HepG2 (cell line): ENCODE results near the gene NISCH. TPM values are rescaled to one million over a fixed set of nuclear protein-coding genes. Genes with fewer than 3 reads are reported as not detected.

Experiments
- ATAC-seq: fragments of 200-7000 bp; cut with Tn5 transposase; 3 replicates; pipeline ENCODE4 v1.9.1; 2020; ENCODE audit warnings: mild to moderate bottlenecking, moderate library complexity
- BruUV-seq: library from RNA; stranded (reverse); fragments of 400-500 nt; replicated peaks from 2 replicates; lab custom pipeline; 2021; lab: Mats Ljungman, UMichigan
- CTCF ChIA-PET: fragments of 300-600 bp; formaldehyde crosslinking; extraction: SDS; loops from one replicate; lab custom pipeline; 2021; ENCODE audit warnings: low total read pairs, inconsistent platforms, low intra/inter-chr PET ratio; lab: Yijun Ruan, JAX
- POLR2A ChIA-PET: fragments of 350-600 bp; sonication (Branson Sonifier 250); formaldehyde crosslinking; loops from one replicate; lab custom pipeline; 2020; ENCODE audit warnings: antibody characterized with exemption, inconsistent platforms; lab: Yijun Ruan, JAX
- DNase-seq: peaks from one replicate; pipeline ENCODE4 v3.0.0-alpha.2; 2015; ENCODE audit warnings: low spot score
- FAIRE-seq: peaks from 3 replicates; lab custom pipeline; 2011; peaks lifted over from hg19 to GRCh38; lab: Jason Lieb, UNC
- H2AFZ ChIP-seq: one replicate; pipeline ENCODE4 v1.6.1; 2011; ENCODE audit warnings: low read length, inconsistent platforms
- H3K27ac ChIP-seq: fragments of 300-600 bp; 3 replicates; pipeline ENCODE4 v1.8.0; 2011; ENCODE audit warnings: mixed run types, mild to moderate bottlenecking, mixed read lengths, low read length, inconsistent platforms; ENCODE audit not compliant: insufficient read depth; ENCODE audit errors: extremely low read length
- H3K27me3 ChIP-seq, 2 experiments: fragments of 200-600 bp in 1 of 2; 2 replicates in 1 of 2; 3 replicates in 1 of 2; pipeline versions ENCODE4 v1.6.0 to v1.8.0; 2011; ENCODE audit warnings: low read length in 2 of 2, mild to moderate bottlenecking in 2 of 2, moderate library complexity in 2 of 2, inconsistent platforms in 1 of 2; ENCODE audit not compliant: insufficient read depth in 2 of 2, control insufficient read depth in 1 of 2
- H3K36me3 ChIP-seq, 2 experiments: fragments of 200-600 bp in 1 of 2; replicated peaks in 1 of 2; 2 replicates in 1 of 2; 3 replicates in 1 of 2; pipeline versions ENCODE4 v1.5.1 to v1.8.0; 2011; ENCODE audit warnings: low read length in 2 of 2, inconsistent platforms in 1 of 2; ENCODE audit not compliant: insufficient read depth in 2 of 2, control insufficient read depth in 1 of 2
- H3K4me1 ChIP-seq: 2 replicates; pipeline ENCODE4 v1.5.1; 2012; ENCODE audit warnings: low read length, inconsistent platforms; ENCODE audit not compliant: insufficient read depth
- H3K4me2 ChIP-seq: 2 replicates; pipeline ENCODE4 v1.6.0; 2011; ENCODE audit warnings: low read depth, low read length, inconsistent platforms
- H3K4me3 ChIP-seq, 3 experiments: fragments of 200-600 bp in 1 of 3; sonication (generic), shearing (Covaris generic) in 1 of 3; replicated peaks in 1 of 3; 2 replicates each; pipeline ENCODE4 v1.5.1; 2011 to 2016; ENCODE audit warnings: low read length in 3 of 3, inconsistent platforms in 2 of 3, low read depth in 2 of 3, mild to moderate bottlenecking in 2 of 3, control low read depth in 1 of 3, mixed read lengths in 1 of 3; ENCODE audit not compliant: insufficient read depth in 1 of 3
- H3K79me2 ChIP-seq: one replicate; pipeline ENCODE4 v1.6.1; 2011; ENCODE audit warnings: low read length, inconsistent platforms; ENCODE audit not compliant: insufficient read depth
- H3K9ac ChIP-seq: 2 replicates; pipeline ENCODE4 v1.6.0; 2011; ENCODE audit warnings: mild to moderate bottlenecking, low read depth, low read length, inconsistent platforms; ENCODE audit not compliant: insufficient read depth
- H3K9me3 ChIP-seq: 2 replicates; pipeline ENCODE4 v1.5.1; 2012; ENCODE audit warnings: mild to moderate bottlenecking, low read length
- H4K20me1 ChIP-seq: 2 replicates; pipeline ENCODE4 v1.6.0; 2011; ENCODE audit warnings: inconsistent platforms, mild to moderate bottlenecking, low read length, moderate library complexity; ENCODE audit not compliant: insufficient read depth
- ATRX ChIP-seq: sonication (generic); formaldehyde crosslinking; IDR thresholded peaks from 2 replicates; pipeline ENCODE4 v1.4.0; 2020; ENCODE audit warnings: missing genetic modification reagents, borderline replicate concordance
- CHD4 ChIP-seq: fragments of 200-600 bp; sonication (generic); IDR thresholded peaks from 2 replicates; pipeline ENCODE4 v1.7.0; 2017; ENCODE audit warnings: mild to moderate bottlenecking, low read length, borderline replicate concordance
- EED ChIP-seq: sonication (generic); formaldehyde crosslinking; IDR thresholded peaks from 2 replicates; pipeline ENCODE4 v1.5.0; 2020; ENCODE audit warnings: mild to moderate bottlenecking, missing genetic modification reagents
- GABPB1 ChIP-seq: IDR thresholded peaks from 2 replicates; pipeline ENCODE4 v1.6.1; 2016; ENCODE audit warnings: mild to moderate bottlenecking, missing genetic modification reagents, moderate library complexity, missing compliant biosample characterization
- HDAC1 ChIP-seq: sonication (generic); formaldehyde crosslinking; IDR thresholded peaks from 2 replicates; pipeline ENCODE4 v1.5.1; 2020; ENCODE audit warnings: mild to moderate bottlenecking, missing genetic modification reagents
- SOX13 ChIP-seq, 3 experiments: fragments of 450-650 bp in 1 of 3; sonication (generic) in 1 of 3; formaldehyde crosslinking in 1 of 3; IDR thresholded peaks in 2 of 3; conservative IDR thresholded peaks in 1 of 3; 2 replicates each; pipeline versions ENCODE4 v1.5.0 to v1.6.1; 2016 to 2020; ENCODE audit warnings: antibody characterized with exemption in 1 of 3, mild to moderate bottlenecking in 1 of 3, missing compliant biosample characterization in 1 of 3, missing genetic modification reagents in 1 of 3, moderate library complexity in 1 of 3
- SP4 ChIP-seq: sonication (generic); formaldehyde crosslinking; IDR thresholded peaks from 2 replicates; pipeline ENCODE4 v1.8.1; 2023; ENCODE audit warnings: mild to moderate bottlenecking, missing genetic modification reagents
- SPEN ChIP-seq: sonication (generic); formaldehyde crosslinking; IDR thresholded peaks from 2 replicates; pipeline ENCODE4 v1.5.1; 2020; ENCODE audit warnings: low read depth, mild to moderate bottlenecking, missing genetic modification reagents
- SUZ12 ChIP-seq: fragments of 150-350 bp; IDR thresholded peaks from 2 replicates; pipeline ENCODE4 v1.6.1; 2014; ENCODE audit warnings: low read depth, low read length
- ZBTB38 ChIP-seq: sonication (generic); formaldehyde crosslinking; IDR thresholded peaks from 2 replicates; pipeline ENCODE4 v1.5.1; 2020; ENCODE audit warnings: mild to moderate bottlenecking, missing genetic modification reagents
- ZFY ChIP-seq: sonication (generic); formaldehyde crosslinking; IDR thresholded peaks from 2 replicates; pipeline ENCODE4 v1.4.0; 2020; ENCODE audit warnings: missing genetic modification reagents
- ZNF501 ChIP-seq: sonication (generic); formaldehyde crosslinking; IDR thresholded peaks from 2 replicates; pipeline ENCODE4 v1.5.1; 2020; ENCODE audit warnings: mild to moderate bottlenecking, moderate library complexity, missing genetic modification reagents
- ZNF709 ChIP-seq: sonication (generic); formaldehyde crosslinking; IDR thresholded peaks from 2 replicates; pipeline ENCODE4 v1.5.0; 2020; ENCODE audit warnings: mild to moderate bottlenecking, missing genetic modification reagents
- ZSCAN25 ChIP-seq: sonication (generic); formaldehyde crosslinking; IDR thresholded peaks from 2 replicates; pipeline ENCODE4 v1.8.0; 2022; ENCODE audit warnings: mild to moderate bottlenecking, missing genetic modification reagents
- WGBS: methylation state at CpG from one replicate; pipeline ENCODE4 v1.1.6; 2017; ENCODE audit warnings: low lambda C conversion rate; 5-methylcytosine and 5-hydroxymethylcytosine counted together
- in situ Hi-C: cut with HindIII; loops from 2 replicates; pipeline ENCODE4 v1.10.0; 2017; ENCODE audit warnings: low pct_unique_long_range_greater_than_20kb; ENCODE audit not compliant: extremely low pct_ligation_motif_present
- intact Hi-C: fragments of 100-400 bp; cut with micrococcal nuclease; formaldehyde crosslinking; loops from one replicate; pipeline ENCODE4 v1.10.0; 2022; ENCODE audit not compliant: unreplicated experiment
- polyA plus RNA-seq, 8 experiments: library from polyadenylated mRNA; depleted of rRNA in 3 of 8; stranded (reverse) in 7 of 8; unstranded in 1 of 8; fragments of >200 nt; fragmentation: Illumina TruSeq in 4 of 8; extraction: Trizol in 4 of 8; gene quantifications; 2 replicates each; pipeline versions ENCODE4 v1.2.1 to v1.2.3, GENCODE V29; 2011 to 2016; ENCODE audit warnings: low read depth in 4 of 8, missing spikeins in 1 of 8, mixed read lengths in 1 of 8; ENCODE audit not compliant: insufficient read depth in 1 of 8
- total RNA-seq, 5 experiments: library from RNA; depleted of rRNA; stranded (reverse); fragments of >200 nt; fragmentation: Illumina TruSeq; extraction: Trizol; gene quantifications; 2 replicates each; pipeline ENCODE4 v1.2.3, GENCODE V29; 2016; ENCODE audit warnings: low read depth in 1 of 5
- TF ChIP-seq, protein P1 (sequence below): sonication (generic); formaldehyde crosslinking; IDR thresholded peaks from 2 replicates; pipeline ENCODE4 v1.5.1; 2020; ENCODE audit warnings: mild to moderate bottlenecking, missing genetic modification reagents, moderate library complexity
- TF ChIP-seq, protein P2 (sequence below): sonication (generic); formaldehyde crosslinking; IDR thresholded peaks from 2 replicates; pipeline ENCODE4 v1.8.0; 2022; ENCODE audit warnings: mild to moderate bottlenecking, missing genetic modification reagents, moderate library complexity
- TF ChIP-seq, protein P3 (sequence below): sonication (generic); formaldehyde crosslinking; IDR thresholded peaks from 2 replicates; pipeline ENCODE4 v1.8.1; 2023; ENCODE audit warnings: missing genetic modification reagents, inconsistent platforms, borderline replicate concordance

NISCH gene
- total and polyA plus RNA-seq, 2 of the 13 experiments (the other 11 are each of a cell fraction or from before 2014, with no cell fraction given), result 27.0 to 47.6 TPM

DNA sequence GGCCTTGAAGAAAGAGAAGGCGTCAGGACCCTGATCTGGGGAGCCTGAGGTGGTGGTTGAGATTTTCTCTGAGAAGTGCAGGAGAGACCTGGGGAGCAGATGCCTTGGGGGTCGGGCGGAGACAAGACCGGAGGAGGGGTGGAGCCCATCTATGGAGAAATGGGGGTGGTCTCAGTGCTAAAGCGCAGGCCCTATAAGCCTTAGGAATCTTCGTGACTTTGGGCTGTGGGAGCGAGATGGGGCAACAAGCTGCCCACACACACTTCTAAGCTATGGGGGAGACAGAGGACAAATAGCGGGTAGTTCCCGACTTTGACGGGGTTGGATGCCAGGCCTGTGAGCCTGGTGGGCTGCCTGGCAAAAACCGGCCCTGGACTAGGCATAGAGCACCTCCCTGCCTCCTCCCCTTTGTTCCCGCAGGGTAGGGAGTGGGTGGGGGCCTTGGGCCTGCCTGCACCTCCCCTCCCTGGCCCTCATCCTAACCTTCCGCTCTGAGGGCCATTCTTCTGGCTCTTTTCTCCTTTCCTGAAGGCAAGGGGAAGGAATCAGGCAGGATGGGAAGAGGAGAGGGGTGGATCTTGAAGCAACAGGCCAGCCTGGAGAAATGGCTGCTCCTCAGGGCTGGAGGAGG lies 880 bp downstream of the NISCH start:
- Histone ChIP-seq H3K36me3 (peaks cover 9 to 26% of the 10 kb centered on the region in 2 experiments; a peak in 4 of 5 replicates), H4K20me1 (no peaks in the 10 kb centered on the region), H3K9me3 (no peaks in the 10 kb centered on the region), H3K4me3 (peak overlapping the region; percentile 90 to 96 (median 92)), H2AFZ (no peak overlapping the region), H3K27me3 (no peaks in the 10 kb centered on the region; a peak in 1 of 5 replicates), H3K4me2 (peak overlapping the region; percentile 85), H3K9ac (peak overlapping the region; percentile 90), H3K79me2 (peaks cover 20% of the 10 kb centered on the region), H3K4me1 (peaks cover 57% of the 10 kb centered on the region), H3K27ac (peak overlapping the region; percentile 63)
- ATAC-seq (no peak), FAIRE-seq (no peak), DNase-seq (no peak)
- intact Hi-C loops (no loop called here), in situ Hi-C loops (loop anchor here (10.0 kb wide), 1 partner anchor 229 kb away; the partner anchor contains the start of genes GNL3 and PBRM1)
- CTCF ChIA-PET, result no interaction called here
- POLR2A ChIA-PET, result interaction anchor here (1.5 kb wide), 1 partner anchor 80 kb away, joined by 6 read pairs; the partner anchor contains the start of gene UQCC5
- BruUV-seq, result no TSS peak
- 8% methylated on average over 8 of the region's 13 CpGs for WGBS
- no peak for TF ChIP-seq ATRX (CRISPR knock-in tag)
- peak; percentile 55 for TF ChIP-seq ZFY (CRISPR knock-in tag)
- TF ChIP-seq, protein P1, sequence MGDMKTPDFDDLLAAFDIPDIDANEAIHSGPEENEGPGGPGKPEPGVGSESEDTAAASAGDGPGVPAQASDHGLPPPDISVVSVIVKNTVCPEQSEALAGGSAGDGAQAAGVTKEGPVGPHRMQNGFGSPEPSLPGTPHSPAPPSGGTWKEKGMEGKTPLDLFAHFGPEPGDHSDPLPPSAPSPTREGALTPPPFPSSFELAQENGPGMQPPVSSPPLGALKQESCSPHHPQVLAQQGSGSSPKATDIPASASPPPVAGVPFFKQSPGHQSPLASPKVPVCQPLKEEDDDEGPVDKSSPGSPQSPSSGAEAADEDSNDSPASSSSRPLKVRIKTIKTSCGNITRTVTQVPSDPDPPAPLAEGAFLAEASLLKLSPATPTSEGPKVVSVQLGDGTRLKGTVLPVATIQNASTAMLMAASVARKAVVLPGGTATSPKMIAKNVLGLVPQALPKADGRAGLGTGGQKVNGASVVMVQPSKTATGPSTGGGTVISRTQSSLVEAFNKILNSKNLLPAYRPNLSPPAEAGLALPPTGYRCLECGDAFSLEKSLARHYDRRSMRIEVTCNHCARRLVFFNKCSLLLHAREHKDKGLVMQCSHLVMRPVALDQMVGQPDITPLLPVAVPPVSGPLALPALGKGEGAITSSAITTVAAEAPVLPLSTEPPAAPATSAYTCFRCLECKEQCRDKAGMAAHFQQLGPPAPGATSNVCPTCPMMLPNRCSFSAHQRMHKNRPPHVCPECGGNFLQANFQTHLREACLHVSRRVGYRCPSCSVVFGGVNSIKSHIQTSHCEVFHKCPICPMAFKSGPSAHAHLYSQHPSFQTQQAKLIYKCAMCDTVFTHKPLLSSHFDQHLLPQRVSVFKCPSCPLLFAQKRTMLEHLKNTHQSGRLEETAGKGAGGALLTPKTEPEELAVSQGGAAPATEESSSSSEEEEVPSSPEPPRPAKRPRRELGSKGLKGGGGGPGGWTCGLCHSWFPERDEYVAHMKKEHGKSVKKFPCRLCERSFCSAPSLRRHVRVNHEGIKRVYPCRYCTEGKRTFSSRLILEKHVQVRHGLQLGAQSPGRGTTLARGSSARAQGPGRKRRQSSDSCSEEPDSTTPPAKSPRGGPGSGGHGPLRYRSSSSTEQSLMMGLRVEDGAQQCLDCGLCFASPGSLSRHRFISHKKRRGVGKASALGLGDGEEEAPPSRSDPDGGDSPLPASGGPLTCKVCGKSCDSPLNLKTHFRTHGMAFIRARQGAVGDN, result peak; percentile 45
- TF ChIP-seq, protein P2, sequence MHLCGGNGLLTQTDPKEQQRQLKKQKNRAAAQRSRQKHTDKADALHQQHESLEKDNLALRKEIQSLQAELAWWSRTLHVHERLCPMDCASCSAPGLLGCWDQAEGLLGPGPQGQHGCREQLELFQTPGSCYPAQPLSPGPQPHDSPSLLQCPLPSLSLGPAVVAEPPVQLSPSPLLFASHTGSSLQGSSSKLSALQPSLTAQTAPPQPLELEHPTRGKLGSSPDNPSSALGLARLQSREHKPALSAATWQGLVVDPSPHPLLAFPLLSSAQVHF, result no peak
- TF ChIP-seq CHD4, result no peak
- TF ChIP-seq HDAC1 (CRISPR knock-in tag), result peak; percentile 34; the same call in 1 of the 2 replicates
- 0 out of 2 replicates have a peak, but pooled peaks have one; percentile 23 for TF ChIP-seq ZBTB38
- TF ChIP-seq ZNF709, result no peak
- TF ChIP-seq, protein P3, sequence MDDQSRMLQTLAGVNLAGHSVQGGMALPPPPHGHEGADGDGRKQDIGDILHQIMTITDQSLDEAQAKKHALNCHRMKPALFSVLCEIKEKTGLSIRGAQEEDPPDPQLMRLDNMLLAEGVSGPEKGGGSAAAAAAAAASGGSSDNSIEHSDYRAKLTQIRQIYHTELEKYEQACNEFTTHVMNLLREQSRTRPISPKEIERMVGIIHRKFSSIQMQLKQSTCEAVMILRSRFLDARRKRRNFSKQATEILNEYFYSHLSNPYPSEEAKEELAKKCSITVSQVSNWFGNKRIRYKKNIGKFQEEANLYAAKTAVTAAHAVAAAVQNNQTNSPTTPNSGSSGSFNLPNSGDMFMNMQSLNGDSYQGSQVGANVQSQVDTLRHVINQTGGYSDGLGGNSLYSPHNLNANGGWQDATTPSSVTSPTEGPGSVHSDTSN (CRISPR knock-in tag), result no peak
- no peak for TF ChIP-seq SUZ12
- 0 out of 2 replicates have a peak, but pooled peaks have one; percentile 23 for TF ChIP-seq SPEN (CRISPR knock-in tag)
- no peak for TF ChIP-seq ZNF501 (CRISPR knock-in tag)
- TF ChIP-seq SP4, result no peak
- TF ChIP-seq ZSCAN25, result no peak
- no peak for TF ChIP-seq EED
- TF ChIP-seq GABPB1, result 0 out of 2 replicates have a peak, but pooled peaks have one; percentile 5
- TF ChIP-seq SOX13 (IDR thresholded peaks at IDR 0.05), result no peak
- TF ChIP-seq SOX13 (CRISPR knock-in tag; conservative IDR thresholded peaks at IDR 0.05 in 1 of 2, IDR thresholded peaks at IDR 0.05 in 1 of 2), result no peak
